Measurements from ENCODE around the gene METTL9. TPM values are rescaled to one million over a fixed set of nuclear protein-coding genes. Genes with fewer than 3 reads are reported as not detected.
"Not testable (repeated sequence)": the region's sequence is repeated elsewhere in the genome, so short reads cannot be mapped to it uniquely, and the experiment has no call there.

Gene METTL9
- total RNA-seq, 1 donor from 2014 or later: 225 TPM

GRCh38 chr16:21646721-21647561 lies 47.6 kb downstream of the METTL9 start:
- H3K27me3 ChIP-seq (ENCODE audit: control insufficient read depth, insufficient read depth, low read length): no peaks in the 10 kb centered on the region
- FAIRE-seq (no peak), DNase-seq (ENCODE audit: low read depth) (peak; percentile 73)

GRCh38 chr16:21647562-21648164 lies 48.3 kb downstream of the METTL9 start:
- Histone ChIP-seq H3K27me3 (ENCODE audit: control insufficient read depth, insufficient read depth, low read length) (no peaks in the 10 kb centered on the region), H3K36me3 (ENCODE audit: control insufficient read depth, insufficient read depth, low read length) (peaks cover 2% of the 10 kb centered on the region), H3K4me3 (ENCODE audit: low read depth, low read length) (no peak overlapping the region)
- FAIRE-seq (no peak), DNase-seq (ENCODE audit: low read depth) (no peak)
- no peak for TF ChIP-seq CTCF (IDR thresholded peaks at IDR 0.05; ENCODE audit: insufficient read depth, low read length, severe bottlenecking)

More at GRCh38 chr16:21646721-21647561, 47.6 kb downstream of the METTL9 start:
- Histone ChIP-seq H3K36me3 (ENCODE audit: control insufficient read depth, insufficient read depth, low read length) (peaks cover 2% of the 10 kb centered on the region), H3K4me3 (ENCODE audit: low read depth, low read length) (no peak overlapping the region)
- TF ChIP-seq CTCF (IDR thresholded peaks at IDR 0.05; ENCODE audit: insufficient read depth, low read length, severe bottlenecking): no peak

- H3K36me3 ChIP-seq (ENCODE audit: control insufficient read depth, insufficient read depth, low read length); FAIRE-seq; DNase-seq (ENCODE audit: low read depth); H3K4me3 ChIP-seq (ENCODE audit: low read depth, low read length); H3K27me3 ChIP-seq (ENCODE audit: control insufficient read depth, insufficient read depth, low read length): not testable (repeated sequence)
Measured at GRCh38 chr16:21649826-21650406, 50.5 kb downstream of the METTL9 start.

- TF ChIP-seq CTCF (IDR thresholded peaks at IDR 0.05; ENCODE audit: insufficient read depth, low read length, severe bottlenecking): no peak
- H3K27me3 ChIP-seq (ENCODE audit: control insufficient read depth, insufficient read depth, low read length): no peaks in the 10 kb centered on the region
- H3K4me3 ChIP-seq (ENCODE audit: low read depth, low read length): no peak overlapping the region
- peaks cover 3% of the 10 kb centered on the region for H3K36me3 ChIP-seq (ENCODE audit: control insufficient read depth, insufficient read depth, low read length)
- FAIRE-seq (no peak), DNase-seq (ENCODE audit: low read depth) (peak; percentile 37)
Measured at GRCh38 chr16:21650521-21650920, 51.1 kb downstream of the METTL9 start.

- TF ChIP-seq CTCF (IDR thresholded peaks at IDR 0.05; ENCODE audit: insufficient read depth, low read length, severe bottlenecking): no peak
- DNase-seq (ENCODE audit: low read depth) (no peak), FAIRE-seq (no peak)
- no peak overlapping the region for H3K4me3 ChIP-seq (ENCODE audit: low read depth, low read length)
- no peaks in the 10 kb centered on the region for H3K27me3 ChIP-seq (ENCODE audit: control insufficient read depth, insufficient read depth, low read length)
- peaks cover 3% of the 10 kb centered on the region for H3K36me3 ChIP-seq (ENCODE audit: control insufficient read depth, insufficient read depth, low read length)
Measured at GRCh38 chr16:21651515-21651914, 52.1 kb downstream of the METTL9 start.

- no peak for TF ChIP-seq CTCF (IDR thresholded peaks at IDR 0.05; ENCODE audit: insufficient read depth, low read length, severe bottlenecking)
Measured at GRCh38 chr16:21652453-21652852, 53.1 kb downstream of the METTL9 start, which contains the start of gene IGSF6. Gene IGSF6, minus strand, starts transcription at chr16:21652608. Its CDS starts 10 bp downstream, at chr16:21652598.

More at GRCh38 chr16:21652453-21652852, 53.1 kb downstream of the METTL9 start, which contains the start of gene IGSF6:
- H3K36me3 ChIP-seq (ENCODE audit: control insufficient read depth, insufficient read depth, low read length): peaks cover 3% of the 10 kb centered on the region
- H3K4me3 ChIP-seq (ENCODE audit: low read depth, low read length): no peak within 1 kb of the TSS
- FAIRE-seq (no peak), DNase-seq (ENCODE audit: low read depth) (no peak)
- H3K27me3 ChIP-seq (ENCODE audit: control insufficient read depth, insufficient read depth, low read length): no peaks in the 10 kb centered on the region

Data from bronchial epithelial cell (primary cell).